Measurements from ENCODE around the gene TOR4A.
"Not testable (repeated sequence)": the region's sequence is repeated elsewhere in the genome, so short reads cannot be mapped to it uniquely, and the experiment has no call there.

Gene TOR4A

GRCh38 chr9:137253717-137254623 lies 23.6 kb upstream of the TOR4A start:
- no peak for DNase-seq

- DNase-seq, result peak; percentile 95
Observed at GRCh38 chr9:137254624-137255447, 22.7 kb upstream of the TOR4A start, which contains the start of gene NELFB. Gene NELFB (plus strand): TSS chr9:137255327.

DNA sequence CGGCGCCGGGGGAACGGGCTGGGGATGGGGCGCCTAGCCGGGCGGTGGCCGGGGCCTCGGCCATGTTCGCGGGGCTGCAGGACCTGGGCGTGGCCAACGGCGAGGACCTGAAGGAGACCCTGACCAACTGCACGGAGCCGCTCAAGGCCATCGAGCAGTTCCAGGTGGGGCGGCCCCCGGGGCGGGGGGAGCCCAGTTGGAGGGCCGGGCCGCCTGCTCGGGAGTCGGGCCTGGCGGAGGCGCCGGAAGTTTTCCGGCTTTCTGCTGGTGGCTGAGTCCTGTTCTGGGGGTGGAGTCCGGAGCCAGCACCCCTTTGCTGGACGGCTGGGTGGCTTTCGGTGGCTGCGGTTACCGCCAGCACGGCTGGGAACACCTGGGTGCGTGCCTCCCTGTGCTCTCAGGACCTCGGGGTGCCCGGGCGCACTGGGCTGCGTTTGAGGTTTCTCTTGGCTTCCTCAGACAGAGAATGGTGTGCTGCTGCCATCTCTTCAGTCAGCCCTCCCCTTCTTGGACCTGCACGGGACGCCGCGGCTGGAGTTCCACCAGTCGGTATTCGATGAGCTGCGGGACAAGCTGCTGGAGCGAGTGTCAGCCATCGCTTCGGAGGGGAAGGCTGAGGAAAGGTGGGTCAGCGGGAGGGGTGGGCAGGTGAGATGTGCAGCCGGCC lies 21.9 kb upstream of the TOR4A start:
- peak; percentile 36 for DNase-seq

DNA sequence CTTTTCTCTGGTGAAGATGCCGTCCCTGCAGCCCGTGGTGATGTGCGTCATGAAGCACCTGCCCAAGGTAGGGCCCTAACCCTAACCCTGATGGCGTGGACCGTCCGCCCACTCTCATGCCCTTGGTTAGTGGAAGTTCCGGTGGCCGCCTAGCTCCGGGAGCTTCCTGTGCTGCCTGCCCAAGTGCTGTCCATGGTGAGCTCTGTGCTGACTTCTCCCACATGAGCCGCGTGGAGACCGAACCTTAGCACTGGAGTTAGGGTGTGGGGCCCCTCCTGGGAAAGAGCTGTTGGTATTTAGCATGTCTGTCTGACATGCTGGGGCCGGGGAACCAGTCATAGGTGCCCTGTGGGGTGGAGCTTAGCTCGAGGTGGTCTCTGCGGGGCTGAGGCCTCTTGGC lies 21.2 kb upstream of the TOR4A start:
- no peak for DNase-seq

DNA sequence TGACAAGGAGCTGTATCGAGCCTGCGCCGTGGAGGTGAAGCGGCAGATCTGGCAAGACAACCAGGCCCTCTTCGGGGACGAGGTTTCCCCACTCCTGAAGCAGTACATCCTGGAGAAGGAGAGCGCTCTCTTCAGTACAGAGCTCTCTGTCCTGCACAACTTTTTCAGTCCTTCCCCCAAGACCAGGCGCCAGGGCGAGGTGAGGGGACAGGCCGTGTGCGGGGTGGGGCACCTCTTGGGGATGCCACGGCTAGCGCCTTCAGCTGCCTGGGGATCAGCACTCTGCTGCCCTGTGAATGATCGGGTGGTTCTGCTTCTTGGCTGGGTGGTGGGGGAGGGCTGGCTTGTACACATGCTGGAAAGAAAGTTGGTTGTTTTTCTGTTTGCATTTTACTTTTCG lies 20.7 kb upstream of the TOR4A start:
- DNase-seq, result no peak

GRCh38 chr9:137262173-137262908 lies 15.2 kb upstream of the TOR4A start:
- DNase-seq, result not testable (repeated sequence)

DNA sequence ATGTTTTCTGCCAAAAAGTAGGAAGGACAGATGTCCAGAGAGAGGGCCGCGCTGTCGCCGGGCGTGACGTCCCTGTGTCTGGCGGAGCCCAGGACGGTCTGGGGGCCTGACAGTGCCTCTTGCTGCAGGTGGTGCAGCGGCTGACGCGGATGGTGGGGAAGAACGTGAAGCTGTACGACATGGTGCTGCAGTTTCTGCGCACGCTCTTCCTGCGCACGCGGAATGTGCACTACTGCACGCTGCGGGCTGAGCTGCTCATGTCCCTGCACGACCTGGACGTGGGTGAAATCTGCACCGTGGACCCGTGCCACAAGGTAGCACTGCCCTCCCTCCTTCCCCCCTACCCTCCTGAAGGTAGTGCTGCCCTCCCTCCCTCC lies 14.6 kb upstream of the TOR4A start:
- DNase-seq, result no peak

- DNase-seq, result no peak
Observed at GRCh38 chr9:137263506-137263905, 14.0 kb upstream of the TOR4A start.

- DNase-seq, result no peak
Observed at GRCh38 chr9:137264067-137264466, 13.5 kb upstream of the TOR4A start.

GRCh38 chr9:137265496-137266161 lies 11.9 kb upstream of the TOR4A start:
- no peak for DNase-seq

DNA sequence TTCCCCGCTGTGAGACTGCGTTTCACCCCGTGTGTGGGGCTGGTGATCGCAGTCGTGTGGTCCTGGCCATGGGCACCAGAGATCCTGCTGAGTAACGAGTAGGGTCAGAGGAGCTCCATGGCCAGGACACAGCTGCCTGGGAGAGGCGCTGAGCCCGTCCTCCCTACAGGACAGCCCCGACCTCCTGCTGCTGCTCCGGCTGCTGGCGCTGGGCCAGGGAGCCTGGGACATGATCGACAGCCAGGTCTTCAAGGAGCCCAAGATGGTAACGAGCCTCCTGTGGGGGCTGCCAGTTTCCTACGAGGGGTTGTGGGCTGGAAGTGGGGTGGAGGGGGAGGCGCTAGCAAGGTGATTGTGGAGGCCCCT lies 11.4 kb upstream of the TOR4A start:
- DNase-seq, result no peak

DNA sequence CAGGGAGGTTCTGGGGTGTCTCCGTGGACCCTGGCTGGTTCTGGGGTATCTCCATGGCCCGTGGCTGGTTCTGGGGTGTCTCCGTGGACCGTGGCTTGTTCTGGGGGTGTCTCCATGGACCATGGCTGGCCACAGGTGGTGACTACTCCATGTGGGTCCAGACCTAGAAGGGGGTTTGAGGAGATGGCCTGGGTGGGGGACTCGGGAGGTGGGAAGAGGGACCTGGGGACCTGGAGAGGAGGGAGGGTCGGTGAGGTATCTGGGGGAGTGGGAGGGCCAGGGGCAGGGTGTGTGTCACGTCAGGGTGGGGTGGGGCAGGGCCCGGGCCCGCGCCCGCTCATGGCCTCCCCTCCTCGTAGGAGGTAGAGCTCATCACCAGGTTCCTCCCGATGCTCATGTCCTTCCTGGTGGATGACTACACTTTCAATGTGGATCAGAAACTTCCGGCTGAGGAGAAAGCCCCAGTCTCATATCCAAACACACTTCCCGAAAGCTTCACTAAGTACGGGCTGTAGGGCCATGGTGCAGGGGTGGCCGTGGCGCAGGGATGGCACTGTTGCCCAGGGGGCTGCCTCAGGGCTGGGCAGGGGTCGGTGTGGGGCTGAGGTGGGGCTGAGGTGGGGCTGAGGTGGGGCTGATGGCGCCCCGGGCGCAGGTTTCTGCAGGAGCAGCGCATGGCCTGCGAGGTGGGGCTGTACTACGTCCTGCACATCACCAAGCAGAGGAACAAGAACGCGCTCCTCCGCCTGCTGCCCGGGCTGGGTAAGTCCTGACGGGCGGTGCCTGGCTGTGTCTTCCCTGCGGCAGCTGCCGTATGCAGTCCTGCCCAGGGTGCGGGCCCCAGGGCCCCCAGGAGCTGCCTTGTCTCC lies 10.7 kb upstream of the TOR4A start:
- no peak for DNase-seq

GRCh38 chr9:137267933-137268355 lies 9.6 kb upstream of the TOR4A start:
- no peak for DNase-seq

GRCh38 chr9:137268538-137269201 lies 8.9 kb upstream of the TOR4A start:
- no peak for DNase-seq

- DNase-seq, result no peak
Observed at GRCh38 chr9:137269231-137269772, 8.2 kb upstream of the TOR4A start.

GRCh38 chr9:137270929-137271695 lies 6.4 kb upstream of the TOR4A start:
- DNase-seq, result no peak

DNA sequence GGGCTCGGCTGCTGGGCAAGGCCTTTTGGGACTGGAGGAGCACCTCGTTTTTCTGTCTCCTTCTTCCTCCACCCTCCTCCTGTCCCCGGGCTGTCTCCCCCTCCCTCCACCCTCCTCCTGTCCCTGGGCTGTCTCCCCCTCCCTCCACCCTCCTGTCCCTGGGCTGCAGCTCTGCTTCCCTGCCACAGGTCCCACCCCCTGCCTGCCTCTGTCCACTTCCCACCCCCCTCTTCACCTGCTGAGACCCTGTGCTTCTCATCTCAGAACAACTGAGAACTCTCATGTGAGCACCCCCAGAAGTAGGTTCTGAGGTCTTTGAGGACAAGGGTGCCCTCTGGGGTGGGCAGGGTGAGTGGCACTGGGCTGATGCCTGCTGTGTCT lies 5.8 kb upstream of the TOR4A start:
- no peak for DNase-seq

- DNase-seq, result no peak
Observed at GRCh38 chr9:137272241-137273094, 5.1 kb upstream of the TOR4A start.
